Left ventricle myocardium inferior (tissue), 1 donor: Measurements from ENCODE around the gene CTBP2. TPM values are rescaled to one million over a fixed set of nuclear protein-coding genes. Genes with fewer than 3 reads are reported as not detected.

Experiments used
- DNase-seq: peaks from one replicate; pipeline ENCODE4 v3.0.0-alpha.2; 2020
- H3K27ac ChIP-seq: fragments of 200-600 bp; replicated peaks from 2 replicates; pipeline ENCODE4 v1.8.0; 2021
- H3K27me3 ChIP-seq: fragments of 200-600 bp; 2 replicates; pipeline ENCODE4 v1.8.0; 2021; ENCODE audit warnings: low read depth
- H3K36me3 ChIP-seq: fragments of 200-600 bp; 2 replicates; pipeline ENCODE4 v1.8.0; 2021
- H3K4me1 ChIP-seq: fragments of 200-600 bp; 2 replicates; pipeline ENCODE4 v1.8.0; 2021
- H3K4me3 ChIP-seq: fragments of 200-600 bp; 2 replicates; pipeline ENCODE4 v1.8.0; 2021; ENCODE audit warnings: mild to moderate bottlenecking, moderate library complexity
- H3K9me3 ChIP-seq: fragments of 200-600 bp; replicated peaks from 2 replicates; pipeline ENCODE4 v1.8.0; 2021
- intact Hi-C: fragments of 100-400 bp; cut with micrococcal nuclease; formaldehyde crosslinking; loops from one replicate; pipeline ENCODE4 v1.11.0; 2022
- total RNA-seq: library from RNA; stranded (reverse); fragmentation: NEBNext Ultra II Directional; extraction: Animal tissue kit (Norgen Biotek cat#: 25700); gene quantifications from one replicate; pipeline ENCODE4 v1.2.1, GENCODE V29; 2021
- TF ChIP-seq, protein P1 (sequence below): fragments of 200-600 bp; IDR thresholded peaks from 2 replicates; pipeline ENCODE4 v1.8.0; 2021; ENCODE audit warnings: antibody characterized with exemption, mild to moderate bottlenecking, borderline replicate concordance
- donor health status: DM: no; HTN: yes; CAD: no; lungs with severe emphysema.

CTBP2 gene
- total RNA-seq, 1 donor from 2014 or later = 29.1 TPM

DNA sequence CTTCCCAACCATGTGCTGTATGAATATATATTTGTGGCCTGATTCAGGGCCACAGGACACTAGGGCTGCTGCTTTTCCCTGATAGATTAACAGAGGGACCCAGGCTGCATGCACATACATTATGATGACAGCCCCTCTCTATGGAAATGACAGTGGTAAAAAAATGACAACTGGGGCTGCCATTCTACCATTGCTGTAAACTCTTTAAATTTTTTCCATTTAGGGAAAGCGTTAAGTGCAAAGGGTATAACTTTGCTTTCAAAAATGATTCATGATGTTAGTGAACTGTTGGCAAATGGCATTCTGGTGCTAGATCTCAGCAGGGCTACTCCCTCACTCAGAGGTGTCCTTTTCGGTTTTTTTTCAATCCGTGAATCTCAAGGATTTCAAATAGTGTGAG lies 4.2 kb downstream of the CTBP2 start:
- Histone ChIP-seq H3K4me1 (peaks cover 82% of the 10 kb centered on the region), H3K36me3 (no peaks in the 10 kb centered on the region), H3K27me3 (no peaks in the 10 kb centered on the region), H3K4me3 (peak overlapping the region; percentile 93), H3K9me3 (no peaks in the 10 kb centered on the region), H3K27ac (peak overlapping the region; percentile 98)
- intact Hi-C loops = loop anchor here (10.0 kb wide), 1 partner anchor 111 kb away; no protein-coding TSS in a partner anchor
- TF ChIP-seq, protein P1, sequence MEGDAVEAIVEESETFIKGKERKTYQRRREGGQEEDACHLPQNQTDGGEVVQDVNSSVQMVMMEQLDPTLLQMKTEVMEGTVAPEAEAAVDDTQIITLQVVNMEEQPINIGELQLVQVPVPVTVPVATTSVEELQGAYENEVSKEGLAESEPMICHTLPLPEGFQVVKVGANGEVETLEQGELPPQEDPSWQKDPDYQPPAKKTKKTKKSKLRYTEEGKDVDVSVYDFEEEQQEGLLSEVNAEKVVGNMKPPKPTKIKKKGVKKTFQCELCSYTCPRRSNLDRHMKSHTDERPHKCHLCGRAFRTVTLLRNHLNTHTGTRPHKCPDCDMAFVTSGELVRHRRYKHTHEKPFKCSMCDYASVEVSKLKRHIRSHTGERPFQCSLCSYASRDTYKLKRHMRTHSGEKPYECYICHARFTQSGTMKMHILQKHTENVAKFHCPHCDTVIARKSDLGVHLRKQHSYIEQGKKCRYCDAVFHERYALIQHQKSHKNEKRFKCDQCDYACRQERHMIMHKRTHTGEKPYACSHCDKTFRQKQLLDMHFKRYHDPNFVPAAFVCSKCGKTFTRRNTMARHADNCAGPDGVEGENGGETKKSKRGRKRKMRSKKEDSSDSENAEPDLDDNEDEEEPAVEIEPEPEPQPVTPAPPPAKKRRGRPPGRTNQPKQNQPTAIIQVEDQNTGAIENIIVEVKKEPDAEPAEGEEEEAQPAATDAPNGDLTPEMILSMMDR = no peak
- DNase-seq = no peak

DNA sequence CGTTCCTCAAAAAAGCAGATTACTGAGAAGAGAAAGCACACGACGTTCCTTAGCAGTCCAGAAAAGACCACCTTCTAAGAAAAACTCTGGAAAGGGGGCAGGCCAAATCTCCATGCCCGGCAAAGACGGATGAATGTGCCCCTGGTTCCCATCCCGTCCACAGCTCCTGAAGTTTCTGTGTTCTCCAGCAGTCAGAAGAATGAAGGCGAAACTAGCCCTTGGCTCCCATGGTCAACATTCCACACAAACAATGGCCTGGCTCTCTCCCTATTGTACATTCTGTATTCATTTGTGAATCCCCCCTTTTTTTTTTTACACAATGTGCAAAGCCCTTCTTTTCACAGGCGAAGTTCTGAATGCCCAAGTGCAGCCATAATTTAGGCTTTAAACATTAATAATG lies 5.3 kb downstream of the CTBP2 start:
- TF ChIP-seq, protein P1 = no peak
- peak overlapping the region; percentile 93 for H3K4me3 ChIP-seq
- H3K36me3 ChIP-seq = no peaks in the 10 kb centered on the region
- no peaks in the 10 kb centered on the region for H3K27me3 ChIP-seq
- peak overlapping the region; percentile 98 for H3K27ac ChIP-seq
- intact Hi-C loops = loop anchor here (10.0 kb wide), 1 partner anchor 110 kb away; no protein-coding TSS in a partner anchor
- H3K4me1 ChIP-seq = peaks cover 87% of the 10 kb centered on the region
- no peaks in the 10 kb centered on the region for H3K9me3 ChIP-seq
- no peak for DNase-seq

DNA sequence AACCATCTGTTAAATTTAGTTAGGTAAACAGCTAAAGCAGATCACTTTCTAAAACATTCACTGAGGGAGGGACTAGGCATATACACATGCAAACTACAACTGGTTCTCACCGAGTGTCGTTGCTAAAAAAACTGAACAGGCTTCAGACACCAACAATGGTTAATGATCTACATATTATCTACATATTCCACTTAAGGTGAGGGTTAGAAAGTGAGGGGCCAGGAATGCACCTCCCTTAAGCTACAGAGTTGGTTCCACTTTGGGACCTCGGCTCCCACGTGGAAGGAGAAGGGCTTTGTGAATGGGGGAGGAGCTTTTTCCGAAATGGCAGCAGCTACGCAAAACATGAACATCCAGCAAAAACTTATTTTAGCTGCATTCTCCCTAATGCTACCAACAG lies 5.8 kb downstream of the CTBP2 start:
- Histone ChIP-seq H3K9me3 (no peaks in the 10 kb centered on the region), H3K27ac (peak overlapping the region; percentile 98), H3K4me1 (peaks cover 90% of the 10 kb centered on the region), H3K27me3 (no peaks in the 10 kb centered on the region), H3K36me3 (no peaks in the 10 kb centered on the region), H3K4me3 (peak overlapping the region; percentile 93)
- TF ChIP-seq, protein P1 = no peak
- DNase-seq = no peak
- intact Hi-C loops = loop anchor here (10.0 kb wide), 1 partner anchor 110 kb away; no protein-coding TSS in a partner anchor

DNA sequence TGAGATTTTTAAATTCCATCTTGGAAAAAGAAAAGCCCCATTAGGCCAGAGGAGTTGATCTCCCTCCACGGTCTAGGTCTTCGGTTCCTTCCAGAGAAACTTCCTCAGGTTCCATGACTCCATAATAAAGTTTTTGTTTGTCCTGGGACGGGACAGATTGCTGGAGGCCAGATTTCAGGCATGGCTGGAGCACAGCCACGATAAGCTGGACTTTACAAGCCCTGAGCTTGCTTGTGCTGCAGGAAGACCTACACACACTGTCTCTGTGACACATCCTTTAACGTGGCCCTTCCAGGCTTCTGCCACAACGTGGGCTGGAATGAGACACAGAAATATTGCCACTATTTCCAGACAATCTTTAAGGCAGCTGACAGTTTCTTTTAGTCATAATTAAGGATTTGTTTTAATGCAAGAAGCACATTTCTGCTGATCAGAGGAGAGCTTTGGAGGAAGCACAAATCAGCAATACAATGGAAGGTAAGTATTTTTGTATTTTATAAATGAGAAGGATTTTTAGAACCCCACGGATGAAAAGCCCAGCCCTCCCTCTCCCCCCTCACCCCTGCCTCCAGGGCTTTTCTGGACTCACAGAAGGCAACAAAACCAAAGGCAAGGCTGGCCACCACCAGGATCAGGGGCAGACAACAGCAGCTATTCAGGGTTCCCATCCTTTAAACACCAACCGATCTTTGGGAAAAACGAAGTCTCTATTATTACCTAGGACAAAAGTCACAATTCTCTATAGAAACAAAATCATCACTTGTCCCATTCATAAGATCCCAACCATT lies 6.5 kb downstream of the CTBP2 start:
- peak overlapping the region; percentile 93 for H3K4me3 ChIP-seq
- H3K27me3 ChIP-seq = no peaks in the 10 kb centered on the region
- H3K9me3 ChIP-seq = no peaks in the 10 kb centered on the region
- intact Hi-C loops = loop anchor here (10.0 kb wide), 1 partner anchor 109 kb away; no protein-coding TSS in a partner anchor
- no peaks in the 10 kb centered on the region for H3K36me3 ChIP-seq
- TF ChIP-seq, protein P1 = no peak
- DNase-seq = no peak
- H3K4me1 ChIP-seq = peaks cover 96% of the 10 kb centered on the region
- peak overlapping the region; percentile 98 for H3K27ac ChIP-seq

- Histone ChIP-seq H3K4me3 (peak overlapping the region; percentile 93), H3K27ac (peak overlapping the region; percentile 98), H3K27me3 (no peaks in the 10 kb centered on the region), H3K36me3 (no peaks in the 10 kb centered on the region), H3K4me1 (peaks cover 100% of the 10 kb centered on the region), H3K9me3 (no peaks in the 10 kb centered on the region)
- intact Hi-C loops = loop anchor here (10.0 kb wide), 1 partner anchor 108 kb away; no protein-coding TSS in a partner anchor
- TF ChIP-seq, protein P1 = no peak
- DNase-seq = peak; percentile 77
These were observed 7.7 kb downstream of the CTBP2 start for GRCh38 chr10:125152450-125153368.
